Keratinocyte (primary cell): ENCODE data around the gene ERG. TPM values are rescaled to one million over a fixed set of nuclear protein-coding genes. Genes with fewer than 3 reads are reported as not detected.

Experiments used
- DNase-seq: peaks from one replicate; pipeline ENCODE4 v3.0.0-alpha.2; 2011; ENCODE audit warnings: low read depth, missing footprints, low spot score
- FAIRE-seq: peaks from 2 replicates; lab custom pipeline; 2011; peaks lifted over from hg19 to GRCh38; lab: Jason Lieb, UNC
- H2AFZ ChIP-seq: 2 replicates; pipeline ENCODE4 v1.6.0; 2012; ENCODE audit warnings: low read length, control low read depth, inconsistent platforms; ENCODE audit not compliant: control insufficient read depth
- H3K27ac ChIP-seq: 2 replicates; pipeline ENCODE4 v1.5.1; 2011; ENCODE audit warnings: low read length; ENCODE audit not compliant: control insufficient read depth, insufficient read depth
- H3K27me3 ChIP-seq: 3 replicates; pipeline ENCODE4 v1.6.0; 2011; ENCODE audit warnings: low read length; ENCODE audit not compliant: control insufficient read depth, insufficient read depth; ENCODE audit errors: extremely low read depth
- H3K36me3 ChIP-seq, 2 experiments: 2 replicates in 1 of 2; 3 replicates in 1 of 2; pipeline ENCODE4 v1.5.1; 2011; ENCODE audit warnings: low read length in 2 of 2, mild to moderate bottlenecking in 1 of 2; ENCODE audit not compliant: control insufficient read depth in 2 of 2, insufficient read depth in 2 of 2; ENCODE audit errors: extremely low read depth in 1 of 2
- H3K4me1 ChIP-seq: 3 replicates; pipeline ENCODE4 v1.5.1; 2011; ENCODE audit warnings: low read length; ENCODE audit not compliant: control insufficient read depth, insufficient read depth; ENCODE audit errors: extremely low read depth
- H3K4me2 ChIP-seq: 3 replicates; pipeline ENCODE4 v1.6.0; 2011; ENCODE audit warnings: low read depth, low read length; ENCODE audit not compliant: control insufficient read depth, insufficient read depth; ENCODE audit errors: extremely low read depth
- H3K4me3 ChIP-seq, 3 experiments: fragments of 200-600 bp in 1 of 3; sonication (generic) in 1 of 3; 2 replicates in 2 of 3; 3 replicates in 1 of 3; pipeline ENCODE4 v1.5.1; 2011 to 2016; ENCODE audit warnings: low read length in 3 of 3, mild to moderate bottlenecking in 3 of 3, control low read depth in 2 of 3, inconsistent platforms in 1 of 3, low read depth in 1 of 3, mixed read lengths in 1 of 3, mixed run types in 1 of 3, moderate library complexity in 1 of 3; ENCODE audit not compliant: control insufficient read depth in 2 of 3, insufficient read depth in 2 of 3; ENCODE audit errors: extremely low read depth in 1 of 3
- H3K79me2 ChIP-seq: 2 replicates; pipeline ENCODE4 v1.6.0; 2012; ENCODE audit warnings: low read length; ENCODE audit not compliant: control insufficient read depth, insufficient read depth
- H3K9ac ChIP-seq: 3 replicates; pipeline ENCODE4 v1.6.0; 2011; ENCODE audit warnings: low read length; ENCODE audit not compliant: control insufficient read depth, insufficient read depth; ENCODE audit errors: extremely low read depth
- H3K9me1 ChIP-seq: 3 replicates; pipeline ENCODE4 v1.6.0; 2011; ENCODE audit warnings: low read length; ENCODE audit not compliant: control insufficient read depth, insufficient read depth; ENCODE audit errors: extremely low read depth
- H3K9me3 ChIP-seq: 2 replicates; pipeline ENCODE4 v1.5.1; 2012; ENCODE audit warnings: low read depth, low read length; ENCODE audit not compliant: control insufficient read depth
- H4K20me1 ChIP-seq: 3 replicates; pipeline ENCODE4 v1.6.0; 2011; ENCODE audit warnings: low read length; ENCODE audit not compliant: control insufficient read depth, insufficient read depth; ENCODE audit errors: extremely low read depth
- EZH2 ChIP-seq: IDR thresholded peaks from one replicate; pipeline ENCODE4 v1.6.1; 2012; ENCODE audit warnings: inconsistent platforms, mild to moderate bottlenecking, low read length, moderate library complexity
- dilution Hi-C: fragments of 300-500 bp; cut with MboI; formaldehyde crosslinking; loops from one replicate; pipeline ENCODE4 v1.7.0; 2020; ENCODE audit warnings: low sequenced_read_pairs; ENCODE audit not compliant: extremely low pct_ligation_motif_present
- polyA plus RNA-seq, 5 experiments: library from polyadenylated mRNA; depleted of rRNA in 3 of 5; stranded (reverse) in 3 of 5; stranded (forward) in 1 of 5; unstranded in 1 of 5; fragments of >200 nt; gene quantifications; 1 replicate in 1 of 5; 2 replicates in 3 of 5; 3 replicates in 1 of 5; pipeline versions ENCODE4 v1.2.1 to v1.2.3, GENCODE V29; 2011 to 2012; ENCODE audit warnings: missing spikeins in 2 of 5, low read depth in 1 of 5, low replicate concordance in 1 of 5
- TF ChIP-seq, protein P1 (sequence below), 3 experiments: IDR thresholded peaks in 1 of 3; conservative IDR thresholded peaks in 1 of 3; optimal IDR thresholded peaks in 1 of 3; 2 replicates in 2 of 3; 3 replicates in 1 of 3; pipeline versions ENCODE3 to v1.5.1; 2011; ENCODE audit warnings: low read length in 3 of 3, mild to moderate bottlenecking in 3 of 3, moderate library complexity in 2 of 3, control low read depth in 1 of 3, inconsistent platforms in 1 of 3; ENCODE audit not compliant: insufficient read depth in 2 of 3; ENCODE audit errors: extremely low read depth in 1 of 3

The ERG gene
- polyA plus RNA-seq, 1 donor (not counting 4 experiments of a cell fraction or from before 2014, with no cell fraction given), result 0.08 TPM

DNA sequence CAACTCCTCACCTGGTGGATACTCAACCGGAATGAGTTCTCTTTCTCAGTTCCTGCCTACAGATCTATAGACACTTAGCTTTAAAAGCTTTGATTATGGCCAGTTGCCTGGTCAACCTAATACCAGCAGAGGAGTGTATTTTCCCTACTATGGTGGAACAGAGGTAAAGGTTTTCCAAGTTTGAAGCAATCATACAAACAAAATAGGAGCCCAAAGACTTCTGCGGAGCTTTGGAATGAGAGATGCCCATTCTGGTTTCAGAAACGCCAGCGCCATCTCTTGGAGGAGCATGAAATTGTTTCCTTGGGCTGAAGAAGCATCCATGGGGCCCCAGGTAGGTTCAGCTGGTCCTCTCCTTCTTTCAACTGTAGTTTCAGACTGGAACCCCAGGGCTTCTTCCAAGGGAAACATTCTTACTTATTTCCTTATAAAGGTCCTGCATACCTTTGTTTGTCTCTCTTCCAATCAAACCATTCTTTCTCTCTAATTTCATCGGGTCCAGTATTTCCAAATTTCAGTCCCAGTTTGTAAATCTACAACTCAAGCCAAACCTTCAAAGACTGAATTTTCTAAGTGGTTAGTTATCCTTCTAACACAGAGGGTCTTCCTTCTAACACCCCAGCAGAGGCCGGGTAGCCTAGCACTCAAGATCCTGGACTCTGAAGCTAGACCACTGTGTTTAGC lies 145.6 kb downstream of the ERG start:
- H3K4me3 ChIP-seq, result peak overlapping the region in 2 of 3 experiments; percentile 2 to 39

DNA sequence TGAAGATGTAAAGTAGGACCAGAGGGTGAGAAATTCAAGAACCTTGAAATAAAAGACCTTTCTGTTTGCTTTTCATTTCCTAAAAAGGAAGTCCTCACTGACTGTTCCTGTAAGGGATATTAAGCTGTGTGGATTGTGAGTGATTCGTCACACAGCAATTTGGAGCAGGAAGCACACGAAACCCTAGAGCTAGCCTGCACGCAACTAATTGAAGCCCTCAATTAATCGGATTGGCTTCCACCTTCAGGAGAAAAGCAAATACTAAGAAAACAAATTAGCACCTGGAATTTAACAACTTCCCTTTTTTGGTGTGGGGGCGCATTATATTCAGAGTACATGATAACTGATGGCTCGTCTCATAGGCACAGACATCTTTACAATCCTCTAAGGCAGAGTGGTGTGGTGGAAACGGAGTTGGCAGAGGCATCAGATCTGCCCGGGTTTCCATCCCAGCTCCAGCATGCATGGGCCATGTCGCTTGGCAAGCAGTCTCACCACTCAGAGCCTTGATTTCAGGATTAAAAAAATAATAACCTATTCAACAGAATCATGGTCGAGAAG lies 146.2 kb downstream of the ERG start:
- no peak for TF ChIP-seq EZH2
- TF ChIP-seq, protein P1, sequence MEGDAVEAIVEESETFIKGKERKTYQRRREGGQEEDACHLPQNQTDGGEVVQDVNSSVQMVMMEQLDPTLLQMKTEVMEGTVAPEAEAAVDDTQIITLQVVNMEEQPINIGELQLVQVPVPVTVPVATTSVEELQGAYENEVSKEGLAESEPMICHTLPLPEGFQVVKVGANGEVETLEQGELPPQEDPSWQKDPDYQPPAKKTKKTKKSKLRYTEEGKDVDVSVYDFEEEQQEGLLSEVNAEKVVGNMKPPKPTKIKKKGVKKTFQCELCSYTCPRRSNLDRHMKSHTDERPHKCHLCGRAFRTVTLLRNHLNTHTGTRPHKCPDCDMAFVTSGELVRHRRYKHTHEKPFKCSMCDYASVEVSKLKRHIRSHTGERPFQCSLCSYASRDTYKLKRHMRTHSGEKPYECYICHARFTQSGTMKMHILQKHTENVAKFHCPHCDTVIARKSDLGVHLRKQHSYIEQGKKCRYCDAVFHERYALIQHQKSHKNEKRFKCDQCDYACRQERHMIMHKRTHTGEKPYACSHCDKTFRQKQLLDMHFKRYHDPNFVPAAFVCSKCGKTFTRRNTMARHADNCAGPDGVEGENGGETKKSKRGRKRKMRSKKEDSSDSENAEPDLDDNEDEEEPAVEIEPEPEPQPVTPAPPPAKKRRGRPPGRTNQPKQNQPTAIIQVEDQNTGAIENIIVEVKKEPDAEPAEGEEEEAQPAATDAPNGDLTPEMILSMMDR (optimal IDR thresholded peaks at IDR 0.05 in 1 of 3, IDR thresholded peaks at IDR 0.05 in 1 of 3, conservative IDR thresholded peaks at IDR 0.05 in 1 of 3; ENCODE audit: extremely low read depth in 1 of 3, insufficient read depth in 2 of 3, low read length in 3 of 3), result no peak
- H3K27me3 ChIP-seq, result no peaks in the 10 kb centered on the region
- H3K4me3 ChIP-seq, result peak overlapping the region in 2 of 3 experiments; percentile 2 to 39
- peak overlapping the region; percentile 68 for H3K4me2 ChIP-seq
- dilution Hi-C loops, result no loop called here
- H3K9me3 ChIP-seq, result no peaks in the 10 kb centered on the region
- no peaks in the 10 kb centered on the region for H3K79me2 ChIP-seq
- H3K4me1 ChIP-seq, result peaks cover 12% of the 10 kb centered on the region
- H3K9ac ChIP-seq, result no peak overlapping the region
- H3K27ac ChIP-seq, result peak overlapping the region; percentile 25
- FAIRE-seq (peak; percentile 78), DNase-seq (peak; percentile 28)
- no peaks in the 10 kb centered on the region for H3K36me3 ChIP-seq
- peak overlapping the region; percentile 67 for H2AFZ ChIP-seq
- H3K9me1 ChIP-seq, result no peaks in the 10 kb centered on the region
- H4K20me1 ChIP-seq, result no peaks in the 10 kb centered on the region

More for the DNA sequence above, 145.6 kb downstream of the ERG start:
- TF ChIP-seq, protein P1 (optimal IDR thresholded peaks at IDR 0.05 in 1 of 3, IDR thresholded peaks at IDR 0.05 in 1 of 3, conservative IDR thresholded peaks at IDR 0.05 in 1 of 3; ENCODE audit: extremely low read depth in 1 of 3, insufficient read depth in 2 of 3, low read length in 3 of 3), result peak; percentile 79 to 88 (median 86)
- TF ChIP-seq EZH2, result no peak
- no peak overlapping the region for H3K9ac ChIP-seq
- H3K9me1 ChIP-seq, result no peaks in the 10 kb centered on the region
- H3K27me3 ChIP-seq, result no peaks in the 10 kb centered on the region
- dilution Hi-C loops, result no loop called here
- FAIRE-seq (peak; percentile 41), DNase-seq (peak; percentile 32)
- H3K4me1 ChIP-seq, result peaks cover 12% of the 10 kb centered on the region
- peak overlapping the region; percentile 68 for H3K4me2 ChIP-seq
- H3K36me3 ChIP-seq, result no peaks in the 10 kb centered on the region
- no peaks in the 10 kb centered on the region for H4K20me1 ChIP-seq
- H2AFZ ChIP-seq, result peak overlapping the region; percentile 67
- peak overlapping the region; percentile 25 for H3K27ac ChIP-seq
- no peaks in the 10 kb centered on the region for H3K79me2 ChIP-seq
- H3K9me3 ChIP-seq, result no peaks in the 10 kb centered on the region
